ENCODE measurements around the gene TAP1.

Gene TAP1

DNA sequence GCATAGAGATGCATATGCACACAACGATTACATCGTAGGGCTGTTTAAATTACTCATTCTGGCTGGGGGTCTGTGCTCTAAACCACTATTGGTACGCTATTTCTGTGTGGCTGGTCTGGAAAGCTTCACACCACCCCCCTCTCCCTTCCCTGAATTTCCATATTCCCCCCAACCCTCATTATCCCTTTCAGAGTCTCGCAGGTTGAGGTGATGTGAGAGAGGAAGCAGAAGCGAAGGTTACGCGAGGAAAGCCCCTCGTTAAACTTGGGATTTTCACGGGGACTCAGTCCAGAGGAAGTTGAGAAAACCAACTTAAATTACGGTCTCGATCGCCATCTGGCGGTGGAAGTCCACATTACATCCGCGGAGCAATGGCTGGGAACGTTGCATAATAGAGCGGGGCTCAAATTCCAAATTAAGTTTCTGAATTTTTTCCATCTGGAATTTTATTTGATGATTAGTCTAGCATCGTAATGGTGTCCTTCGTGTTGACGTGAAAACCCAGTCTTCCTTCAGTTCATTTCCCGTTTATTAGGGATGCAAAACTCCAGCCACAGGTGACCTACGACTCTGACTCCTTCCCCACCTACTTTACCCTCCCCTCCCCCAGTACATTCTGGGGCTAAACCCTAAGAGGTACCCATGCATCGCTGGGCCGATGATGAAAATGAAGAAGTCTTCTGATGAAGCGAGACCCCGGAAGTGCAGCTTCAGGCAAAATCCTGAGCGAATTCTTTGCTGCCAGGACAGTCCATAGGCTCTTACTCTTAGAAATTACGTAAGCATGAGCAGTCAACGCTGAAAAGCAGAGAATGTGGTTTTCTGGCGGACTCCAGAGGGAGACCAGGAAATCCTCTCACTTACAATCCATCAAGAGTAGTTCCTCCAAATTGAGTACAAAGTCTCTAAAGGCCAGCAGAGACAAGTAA lies 56.4 kb downstream of the TAP1 start:
- no peak for DNase-seq
